ENCODE results near the gene FAM151A.

Gene FAM151A

GRCh38 chr1:54623216-54624007 lies at the start of gene FAM151A:
Gene FAM151A (minus strand): TSS chr1:54623525. CDS start chr1:54623395, 130 bp downstream.
- no peak for DNase-seq

- peak; percentile 13 for DNase-seq
Observed at GRCh38 chr1:54671985-54672608, 48.8 kb upstream of the FAM151A start.

DNA sequence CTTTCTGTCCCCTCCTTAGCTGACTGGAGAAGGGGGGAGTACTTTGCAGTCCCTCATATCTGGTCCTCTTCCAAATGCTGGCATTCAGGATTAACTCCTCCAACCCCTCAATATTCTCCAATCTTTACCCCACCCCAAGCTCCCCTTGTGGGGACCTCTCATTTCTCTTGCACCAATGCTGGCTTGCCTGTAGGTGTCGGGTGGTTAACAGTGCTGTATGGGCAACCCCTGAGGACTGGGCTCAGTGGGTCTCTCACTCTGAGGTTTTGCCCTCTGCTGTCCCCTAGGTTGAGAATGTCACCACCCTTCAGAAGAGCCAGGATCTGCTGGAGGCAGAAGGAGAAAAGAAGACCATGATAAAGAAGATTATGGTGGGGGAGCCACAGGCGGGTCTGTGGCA lies 45.2 kb upstream of the FAM151A start:
- no peak for DNase-seq

DNA sequence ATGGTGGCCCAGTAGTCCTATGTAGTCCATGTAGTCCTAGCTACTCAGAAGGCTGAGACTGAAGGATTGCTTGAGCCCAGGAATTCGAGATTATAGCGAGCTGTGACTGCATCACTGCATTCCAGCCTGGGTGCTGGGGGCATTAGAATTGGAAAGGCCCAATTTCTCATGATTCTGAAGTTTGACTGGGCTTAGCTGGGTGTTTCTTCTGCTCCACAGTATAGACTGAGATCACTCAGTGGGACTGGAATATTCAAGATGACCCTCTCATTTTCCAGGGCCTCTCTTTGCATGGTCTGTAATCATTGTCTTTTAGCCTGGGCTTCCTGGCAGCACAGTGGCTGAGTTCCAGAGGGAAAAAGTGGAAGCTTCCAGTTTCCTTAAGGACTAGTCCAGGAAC lies 44.5 kb upstream of the FAM151A start:
- no peak for DNase-seq

GRCh38 chr1:54666333-54666732 lies 43.0 kb upstream of the FAM151A start:
- DNase-seq, result no peak

DNA sequence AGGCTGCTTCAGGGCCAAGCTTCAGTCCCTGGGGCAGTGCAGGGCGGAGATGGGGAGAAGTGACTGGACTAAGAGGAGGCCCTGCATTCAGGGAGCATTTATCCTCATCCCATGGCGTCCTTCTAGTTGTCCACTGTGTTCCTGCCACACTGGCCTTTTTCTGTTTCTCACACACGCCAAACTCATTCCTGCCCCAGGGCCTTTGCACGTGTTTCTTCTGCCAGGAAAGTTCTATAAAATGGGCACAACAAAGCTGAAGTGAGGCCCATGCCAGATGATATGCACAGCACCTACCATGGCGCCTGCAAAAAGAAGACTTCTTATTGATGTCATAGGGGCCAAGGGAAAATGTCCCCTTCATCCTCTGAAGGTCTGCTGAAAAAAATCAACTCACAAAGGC lies 42.5 kb upstream of the FAM151A start:
- no peak for DNase-seq

DNA sequence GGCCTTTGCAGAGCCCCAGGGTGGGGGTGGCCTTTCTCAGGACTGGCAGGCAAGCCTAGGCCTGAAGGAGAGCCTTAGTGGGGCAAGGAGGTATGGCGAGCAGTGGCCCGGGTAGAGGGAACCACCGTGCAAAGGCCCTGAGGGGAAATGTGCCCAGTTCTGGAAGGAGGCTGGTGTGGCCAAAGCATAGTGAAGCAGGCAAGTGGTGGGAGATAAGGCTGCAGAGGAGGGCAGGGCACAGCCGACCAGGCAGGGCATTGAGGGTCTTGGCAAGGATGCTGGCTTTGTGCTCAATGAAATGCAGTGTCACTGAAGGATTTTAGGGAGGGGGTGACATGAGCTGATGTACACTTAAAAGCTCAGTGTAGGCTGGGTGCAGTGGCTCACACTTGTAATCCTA lies 41.0 kb upstream of the FAM151A start:
- DNase-seq, result no peak

DNA sequence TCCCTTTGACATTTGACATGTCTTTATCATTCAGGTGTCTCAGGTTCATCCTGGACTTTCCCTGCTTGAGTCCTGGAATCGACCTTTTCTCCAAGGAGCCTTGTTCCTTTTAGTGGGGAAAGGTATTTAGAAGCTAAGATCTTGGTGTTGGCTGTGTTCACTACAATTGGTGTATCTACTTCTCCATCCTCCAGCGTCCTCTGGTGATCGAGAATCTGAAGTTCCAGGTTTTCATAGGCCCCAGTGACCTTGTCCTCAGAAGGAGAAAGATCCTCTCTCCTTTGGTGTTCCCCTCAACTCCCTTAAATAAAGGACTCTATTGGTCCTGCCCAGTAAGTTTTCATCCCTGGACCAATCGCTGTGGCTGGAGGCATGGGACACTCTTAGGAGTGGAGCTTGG lies 40.4 kb upstream of the FAM151A start:
- DNase-seq, result no peak

DNA sequence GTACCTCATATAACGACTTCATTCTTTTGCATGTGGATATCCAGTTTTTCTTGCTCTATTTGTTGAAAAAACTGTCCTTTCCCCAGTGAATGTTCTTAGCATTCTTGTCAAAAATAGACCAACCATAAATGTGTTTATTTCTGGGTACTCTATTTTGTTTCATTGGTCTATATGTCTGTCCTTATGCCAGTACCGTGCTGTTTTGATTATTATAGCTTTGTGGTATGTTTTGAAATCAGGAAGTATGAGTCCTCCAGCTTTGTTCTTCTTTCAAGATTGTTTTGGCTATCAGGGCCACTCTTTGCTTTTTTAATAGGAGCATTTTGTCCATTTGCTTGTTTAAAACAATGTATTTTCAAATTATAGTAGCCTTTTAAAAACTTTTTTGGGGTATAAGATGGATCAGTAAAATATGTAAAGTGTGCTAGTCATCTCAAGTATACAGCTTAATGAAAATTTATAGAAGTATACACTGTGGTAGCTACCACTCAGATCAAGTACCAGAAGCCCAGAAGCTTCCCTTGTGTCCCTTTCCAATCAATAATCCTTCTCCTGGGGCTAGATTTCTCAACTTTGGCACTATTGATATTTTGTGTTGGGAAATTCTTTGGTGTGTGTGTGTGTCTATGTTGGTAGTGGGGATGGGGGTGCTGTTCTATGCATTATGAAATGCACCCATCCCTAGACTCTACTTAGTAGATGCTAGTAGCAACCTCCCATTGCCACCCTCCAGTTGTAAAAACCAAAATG lies 35.0 kb upstream of the FAM151A start:
- no peak for DNase-seq

GRCh38 chr1:54653036-54653435 lies 29.7 kb upstream of the FAM151A start:
- no peak for DNase-seq

GRCh38 chr1:54652168-54652567 lies 28.8 kb upstream of the FAM151A start:
- DNase-seq, result no peak

DNA sequence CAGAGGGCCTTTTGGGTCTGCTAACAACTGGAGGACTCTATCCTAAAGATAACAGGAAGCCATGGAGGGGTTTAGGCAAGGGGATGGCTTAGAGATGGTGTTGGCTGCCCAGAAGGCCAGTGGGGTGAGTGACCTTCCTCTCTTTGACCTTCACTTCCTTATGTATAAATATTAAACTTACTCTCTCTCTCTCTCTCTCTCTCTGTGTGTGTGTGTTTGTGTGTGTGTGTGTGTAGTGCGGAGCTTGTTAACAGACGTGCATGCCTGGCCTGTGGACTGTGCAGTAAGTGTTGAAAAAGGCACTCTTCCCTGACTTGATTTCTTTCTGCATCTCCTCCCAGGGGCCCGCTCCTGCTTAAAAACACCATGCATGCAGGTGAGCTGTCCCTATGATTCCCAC lies 28.3 kb upstream of the FAM151A start:
- no peak for DNase-seq

- DNase-seq, result no peak
Observed at GRCh38 chr1:54650417-54650816, 27.1 kb upstream of the FAM151A start.

GRCh38 chr1:54649921-54650320 lies 26.6 kb upstream of the FAM151A start:
- no peak for DNase-seq

- no peak for DNase-seq
Observed at GRCh38 chr1:54649130-54649898, 26.0 kb upstream of the FAM151A start.

- no peak for DNase-seq
Observed at GRCh38 chr1:54645806-54646676, 22.7 kb upstream of the FAM151A start.

- DNase-seq, result no peak
Observed at GRCh38 chr1:54643736-54644135, 20.4 kb upstream of the FAM151A start.

DNA sequence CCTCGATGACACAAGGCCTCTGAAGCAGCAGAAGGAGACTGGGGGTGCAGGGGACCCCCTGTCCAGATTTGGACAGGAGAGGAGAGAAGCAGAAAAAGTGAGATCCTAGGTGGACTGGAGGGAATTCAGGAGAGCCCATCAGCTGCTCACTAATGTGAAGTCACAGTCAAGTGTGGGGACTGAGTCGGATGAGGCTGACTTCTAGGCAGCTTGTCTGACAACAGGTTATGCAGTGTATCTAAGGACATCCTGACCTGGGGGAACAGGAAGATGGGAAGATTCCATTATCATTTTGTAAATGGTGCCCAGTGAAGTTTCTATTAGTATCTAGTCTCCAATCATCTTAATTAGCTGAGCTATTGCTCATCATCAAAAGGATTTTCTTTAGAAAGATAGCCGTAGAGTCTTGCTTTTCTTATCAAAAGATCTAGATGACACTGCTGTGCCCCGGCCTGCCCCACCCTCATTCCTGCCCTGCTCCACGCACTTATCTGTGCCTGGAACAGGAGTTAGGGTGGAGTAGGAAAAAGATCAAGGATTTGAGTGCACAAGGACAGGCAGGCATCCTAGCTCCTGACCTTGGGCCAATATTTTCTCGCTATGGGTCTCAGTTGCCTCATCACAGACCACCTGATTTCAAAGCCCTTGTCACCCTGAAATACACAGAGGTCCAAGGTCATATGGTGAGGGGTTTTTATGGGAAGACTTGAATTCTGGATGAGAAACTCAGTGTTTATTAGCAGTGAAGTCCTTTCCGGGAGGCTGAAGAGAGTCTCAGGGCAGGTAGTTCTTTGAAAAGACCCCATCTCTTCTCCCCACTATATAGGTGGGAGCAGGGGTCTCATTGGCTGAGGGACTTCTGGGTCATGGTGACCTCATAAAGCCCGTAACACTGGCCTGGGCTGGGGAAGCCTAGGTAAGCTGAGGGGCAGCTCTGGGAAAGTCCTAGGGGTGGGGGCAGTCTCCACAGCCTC lies 17.8 kb upstream of the FAM151A start, which contains the start of gene MROH7:
Gene MROH7 (plus strand): TSS at position 924 of the 974 bp plus-strand sequence. CDS start 11,141 bp downstream, outside the sequence.
- no peak for DNase-seq

GRCh38 chr1:54640361-54640760 lies 17.0 kb upstream of the FAM151A start:
- no peak for DNase-seq
